ENCODE results near the gene ABCB4. TPM values are rescaled to one million over a fixed set of nuclear protein-coding genes. Genes with fewer than 3 reads are reported as not detected.

Gene ABCB4
- total and polyA plus RNA-seq, 2 of the 8 experiments (the other 6 are each of a cell fraction or from before 2014, with no cell fraction given) = 0.54 to 0.60 TPM

- no peak for TF ChIP-seq E2F6 (IDR thresholded peaks at IDR 0.05)
- no peak for TF ChIP-seq SP1 (IDR thresholded peaks at IDR 0.05; ENCODE audit: low read depth, low read length)
- no peak for TF ChIP-seq TEAD4 (IDR thresholded peaks at IDR 0.05; ENCODE audit: low read depth, low read length)
Measured at GRCh38 chr7:87512906-87513305, 37.4 kb upstream of the ABCB4 start (continued).
